Uterus (tissue), 2 donors: Measurements from ENCODE around the gene EPB41L3.

ENCODE experiments used
- CTCF ChIP-seq, 4 experiments: fragments of 200-600 bp in 2 of 4; fragments of 450-650 bp in 2 of 4; sonication (generic) in 2 of 4; IDR thresholded peaks; one replicate each; pipeline ENCODE4 v1.5.1; 2016 to 2019; ENCODE audit warnings: antibody characterized with exemption in 4 of 4, mild to moderate bottlenecking in 2 of 4, moderate library complexity in 1 of 4
- POLR2A ChIP-seq, 2 donors: fragments of 450-650 bp; IDR thresholded peaks; one replicate each; pipeline ENCODE4 v1.6.1; 2016; ENCODE audit warnings: antibody characterized with exemption in 2 of 2, mild to moderate bottlenecking in 1 of 2, moderate library complexity in 1 of 2

- TF ChIP-seq POLR2A (IDR thresholded peaks at IDR 0.05) = no peak
- TF ChIP-seq CTCF (IDR thresholded peaks at IDR 0.05) = no peak
These were observed 154.9 kb downstream of the EPB41L3 start for GRCh38 chr18:5388896-5389295.
